Fibroblast of lung (primary cell): Measurements from ENCODE around the gene PFDN6. TPM values are rescaled to one million over a fixed set of nuclear protein-coding genes. Genes with fewer than 3 reads are reported as not detected.

ENCODE experiments used
- DNase-seq, 2 donors: peaks; one replicate each; pipeline versions ENCODE4 v3.0.0 to v3.0.0-alpha.2; 2010; ENCODE audit warnings: low read depth in 2 of 2
- H2AFZ ChIP-seq: 2 replicates; pipeline ENCODE4 v1.5.1; 2012; ENCODE audit warnings: low read length, control low read depth, inconsistent platforms
- H3K27ac ChIP-seq: 2 replicates; pipeline ENCODE4 v1.5.1; 2011; ENCODE audit warnings: low read length, control low read depth; ENCODE audit not compliant: insufficient read depth
- H3K27me3 ChIP-seq: 2 replicates; pipeline ENCODE4 v1.5.1; 2011; ENCODE audit warnings: mild to moderate bottlenecking, low read length; ENCODE audit not compliant: control insufficient read depth, insufficient read depth
- H3K36me3 ChIP-seq: 2 replicates; pipeline ENCODE4 v1.5.1; 2011; ENCODE audit warnings: low read length; ENCODE audit not compliant: control insufficient read depth, insufficient read depth
- H3K4me1 ChIP-seq: 2 replicates; pipeline ENCODE4 v1.5.1; 2011; ENCODE audit warnings: low read length; ENCODE audit not compliant: control insufficient read depth, insufficient read depth; ENCODE audit errors: extremely low read depth
- H3K4me2 ChIP-seq: 2 replicates; pipeline ENCODE4 v1.5.1; 2011; ENCODE audit warnings: low read length, control low read depth; ENCODE audit not compliant: insufficient read depth; ENCODE audit errors: extremely low read depth
- H3K4me3 ChIP-seq, 4 experiments: fragments of 200-600 bp in 1 of 4; sonication (generic) in 1 of 4; replicated peaks in 1 of 4; 2 replicates each; pipeline ENCODE4 v1.5.1; 2011 to 2016; ENCODE audit warnings: low read length in 4 of 4, low read depth in 3 of 4, mild to moderate bottlenecking in 3 of 4, control low read depth in 2 of 4, inconsistent platforms in 1 of 4, mixed read lengths in 1 of 4; ENCODE audit not compliant: insufficient read depth in 1 of 4; ENCODE audit errors: control extremely low read depth in 1 of 4
- H3K79me2 ChIP-seq: 2 replicates; pipeline ENCODE4 v1.5.1; 2012; ENCODE audit warnings: mild to moderate bottlenecking, low read length, inconsistent platforms; ENCODE audit not compliant: control insufficient read depth, insufficient read depth
- H3K9ac ChIP-seq: 2 replicates; pipeline ENCODE4 v1.5.1; 2011; ENCODE audit warnings: mild to moderate bottlenecking, low read length, control low read depth; ENCODE audit not compliant: insufficient read depth
- H3K9me3 ChIP-seq: 2 replicates; pipeline ENCODE4 v1.5.1; 2012; ENCODE audit warnings: low read depth, low read length; ENCODE audit not compliant: control insufficient read depth, insufficient read depth
- H4K20me1 ChIP-seq: 2 replicates; pipeline ENCODE4 v1.5.1; 2011; ENCODE audit warnings: low read length; ENCODE audit not compliant: control insufficient read depth, insufficient read depth; ENCODE audit errors: extremely low read depth
- CTCF ChIP-seq, 2 donors: IDR thresholded peaks in 1 of 2; conservative IDR thresholded peaks in 1 of 2; 1 replicate in 1 of 2; 2 replicates in 1 of 2; pipeline ENCODE4 v1.5.1; 2011 to 2012; ENCODE audit warnings: low read length in 2 of 2, control low read depth in 1 of 2, inconsistent platforms in 1 of 2, low read depth in 1 of 2, mild to moderate bottlenecking in 1 of 2
- EZH2 ChIP-seq: IDR thresholded peaks from 2 replicates; pipeline ENCODE4 v1.5.1; 2012; ENCODE audit warnings: low read length, control low read depth, mild to moderate bottlenecking; ENCODE audit errors: missing control alignments
- polyA plus RNA-seq, 2 donors: library from polyadenylated mRNA; depleted of rRNA in 1 of 2; stranded (reverse) in 1 of 2; unstranded in 1 of 2; fragments of >200 nt; gene quantifications; 2 replicates each; pipeline ENCODE4 v1.2.1, GENCODE V29; 2011 to 2012; ENCODE audit warnings: missing spikeins in 1 of 2
- total RNA-seq: library from RNA; depleted of rRNA; stranded (reverse); fragments of >200 nt; gene quantifications from 2 replicates; pipeline ENCODE4 v1.2.1, GENCODE V29; 2014

Gene PFDN6
- total and polyA plus RNA-seq, 2 donors (not counting 1 experiment from before 2014, with no cell fraction given): 39.8 to 46.7 TPM

- Histone ChIP-seq H3K4me2 (no peak overlapping the region), H3K9ac (no peak overlapping the region), H3K4me3 (no peak overlapping the region), H3K79me2 (peaks cover 26% of the 10 kb centered on the region), H3K9me3 (no peaks in the 10 kb centered on the region), H3K36me3 (peaks cover 34% of the 10 kb centered on the region), H2AFZ (no peak overlapping the region), H3K27ac (no peak overlapping the region), H3K27me3 (no peaks in the 10 kb centered on the region), H3K4me1 (peaks cover 17% of the 10 kb centered on the region), H4K20me1 (no peaks in the 10 kb centered on the region)
- DNase-seq: no peak
- no peak for TF ChIP-seq CTCF (conservative IDR thresholded peaks at IDR 0.05 in 1 of 2, IDR thresholded peaks at IDR 0.05 in 1 of 2; ENCODE audit: low read depth in 1 of 2, low read length in 2 of 2)
- TF ChIP-seq EZH2: no peak
Measured at GRCh38 chr6:33278392-33278741, 11.0 kb upstream of the PFDN6 start.

- Histone ChIP-seq H2AFZ (no peak overlapping the region), H3K36me3 (peaks cover 34% of the 10 kb centered on the region), H3K4me2 (no peak overlapping the region), H3K79me2 (peaks cover 22% of the 10 kb centered on the region), H3K9me3 (no peaks in the 10 kb centered on the region), H3K9ac (no peak overlapping the region), H3K27me3 (no peaks in the 10 kb centered on the region), H3K27ac (no peak overlapping the region), H3K4me3 (no peak overlapping the region), H3K4me1 (peaks cover 14% of the 10 kb centered on the region), H4K20me1 (no peaks in the 10 kb centered on the region)
- DNase-seq: no peak
- TF ChIP-seq CTCF (conservative IDR thresholded peaks at IDR 0.05 in 1 of 2, IDR thresholded peaks at IDR 0.05 in 1 of 2; ENCODE audit: low read depth in 1 of 2, low read length in 2 of 2) (no peak), EZH2 (no peak)
Measured at GRCh38 chr6:33278810-33279209, 10.6 kb upstream of the PFDN6 start.

- H3K79me2 ChIP-seq: peaks cover 17% of the 10 kb centered on the region
- no peaks in the 10 kb centered on the region for H4K20me1 ChIP-seq
- H3K27ac ChIP-seq: no peak overlapping the region
- DNase-seq: no peak
- H3K4me3 ChIP-seq: no peak overlapping the region
- no peak overlapping the region for H3K9ac ChIP-seq
- peaks cover 31% of the 10 kb centered on the region for H3K36me3 ChIP-seq
- H3K4me2 ChIP-seq: no peak overlapping the region
- H3K4me1 ChIP-seq: peaks cover 12% of the 10 kb centered on the region
- no peak overlapping the region for H2AFZ ChIP-seq
- no peaks in the 10 kb centered on the region for H3K27me3 ChIP-seq
- TF ChIP-seq CTCF (conservative IDR thresholded peaks at IDR 0.05 in 1 of 2, IDR thresholded peaks at IDR 0.05 in 1 of 2; ENCODE audit: low read depth in 1 of 2, low read length in 2 of 2) (no peak), EZH2 (no peak)
- H3K9me3 ChIP-seq: no peaks in the 10 kb centered on the region
Measured at GRCh38 chr6:33279257-33279695, 10.1 kb upstream of the PFDN6 start.
